Measurements from ENCODE around the gene EPS15.

The EPS15 gene

GRCh38 chr1:51380936-51381335, 138.1 kb downstream of the EPS15 start:
- DNase-seq (ENCODE audit: low read depth in 2 of 2) = no peak

GRCh38 chr1:51378871-51379270, 140.2 kb downstream of the EPS15 start:
- no peak for DNase-seq (ENCODE audit: low read depth in 2 of 2)

- no peak for DNase-seq (ENCODE audit: low read depth in 2 of 2)
These were observed 145.2 kb downstream of the EPS15 start for GRCh38 chr1:51373898-51374297.

- no peak for DNase-seq (ENCODE audit: low read depth in 2 of 2)
These were observed 146.5 kb downstream of the EPS15 start for GRCh38 chr1:51372561-51372960.

- DNase-seq (ENCODE audit: low read depth in 2 of 2) = no peak
These were observed 149.9 kb downstream of the EPS15 start for GRCh38 chr1:51369171-51369570.

- DNase-seq (ENCODE audit: low read depth in 2 of 2) = no peak
These were observed 153.3 kb downstream of the EPS15 start for GRCh38 chr1:51365774-51366173.

- DNase-seq (ENCODE audit: low read depth in 2 of 2) = no peak
These were observed 159.2 kb downstream of the EPS15 start for GRCh38 chr1:51359879-51360278.

GRCh38 chr1:51355382-51355781, 163.7 kb downstream of the EPS15 start:
- DNase-seq (ENCODE audit: low read depth in 2 of 2) = no peak

GRCh38 chr1:51354416-51354815, 164.7 kb downstream of the EPS15 start:
- no peak for DNase-seq (ENCODE audit: low read depth in 2 of 2)

GRCh38 chr1:51351907-51352306, 167.2 kb downstream of the EPS15 start:
- DNase-seq (ENCODE audit: low read depth in 2 of 2) = no peak

- no peak for DNase-seq (ENCODE audit: low read depth in 2 of 2)
These were observed 169.2 kb downstream of the EPS15 start for GRCh38 chr1:51349862-51350261.

GRCh38 chr1:51348147-51348527, 170.9 kb downstream of the EPS15 start:
- no peak for DNase-seq (ENCODE audit: low read depth in 2 of 2)

- no peak for DNase-seq (ENCODE audit: low read depth in 2 of 2)
These were observed 171.5 kb downstream of the EPS15 start for GRCh38 chr1:51347398-51348146.

- DNase-seq (ENCODE audit: low read depth in 2 of 2) = no peak
These were observed 172.8 kb downstream of the EPS15 start for GRCh38 chr1:51346086-51346942.

GRCh38 chr1:51345300-51345687, 173.8 kb downstream of the EPS15 start:
- DNase-seq (ENCODE audit: low read depth in 2 of 2) = no peak

GRCh38 chr1:51344602-51345299, 174.3 kb downstream of the EPS15 start:
- no peak for DNase-seq (ENCODE audit: low read depth in 2 of 2)

- no peak for DNase-seq (ENCODE audit: low read depth in 2 of 2)
These were observed 174.8 kb downstream of the EPS15 start for GRCh38 chr1:51344276-51344601.

GRCh38 chr1:51343624-51344023, 175.4 kb downstream of the EPS15 start:
- DNase-seq (ENCODE audit: low read depth in 2 of 2) = no peak

- no peak for DNase-seq (ENCODE audit: low read depth in 2 of 2)
These were observed 176.4 kb downstream of the EPS15 start for GRCh38 chr1:51342591-51343206.

- DNase-seq (ENCODE audit: low read depth in 2 of 2) = no peak
These were observed 177.1 kb downstream of the EPS15 start for GRCh38 chr1:51341876-51342496.

GRCh38 chr1:51340380-51340779, 178.7 kb downstream of the EPS15 start:
- no peak for DNase-seq (ENCODE audit: low read depth in 2 of 2)

GRCh38 chr1:51336711-51337110, 182.4 kb downstream of the EPS15 start:
- no peak for DNase-seq (ENCODE audit: low read depth in 2 of 2)

All from fibroblast of skin of left biceps (primary cell).